Subcutaneous adipose tissue (tissue), 4 donors: ENCODE results near the gene KCNF1. TPM values are rescaled to one million over a fixed set of nuclear protein-coding genes. Genes with fewer than 3 reads are reported as not detected.

ENCODE experiments used
- CTCF ChIP-seq: fragments of 450-650 bp; IDR thresholded peaks from one replicate; pipeline ENCODE4 v1.5.1; 2016; ENCODE audit warnings: low read depth, mild to moderate bottlenecking, control low read depth, antibody characterized with exemption, moderate library complexity
- small RNA-seq: library from RNA; depleted of rRNA; stranded (forward); fragments of <200 nt; gene quantifications from one replicate; pipeline ENCODE3, GENCODE V24; 2016
- total RNA-seq, 4 donors: library from RNA; depleted of rRNA; stranded (reverse); fragments of >200 nt; gene quantifications; one replicate each; pipeline ENCODE4 v1.1.0, GENCODE V29; 2016

The KCNF1 gene
- total RNA-seq, 4 donors from 2014 or later, result not detected

GRCh38 chr2:10956006-10956790 lies 44.5 kb downstream of the KCNF1 start:
- no peak for TF ChIP-seq CTCF

GRCh38 chr2:10957391-10957790 lies 45.7 kb downstream of the KCNF1 start:
- TF ChIP-seq CTCF, result no peak

- TF ChIP-seq CTCF, result no peak
These were observed 49.1 kb downstream of the KCNF1 start for GRCh38 chr2:10960606-10961489.

- no peak for TF ChIP-seq CTCF
These were observed 49.7 kb downstream of the KCNF1 start for GRCh38 chr2:10961490-10961875.

- TF ChIP-seq CTCF, result no peak
These were observed 50.3 kb downstream of the KCNF1 start for GRCh38 chr2:10962004-10962403.

GRCh38 chr2:10963155-10963554 lies 51.4 kb downstream of the KCNF1 start:
- TF ChIP-seq CTCF, result no peak

Small RNA genes lying within 50 kb of the gene (small RNA-seq; reads per million reads assigned to genes)
- not detected for gene AC079587.1

Other genes with a start within 250 kb of the KCNF1 start
- gene NOL10, start 222.0 kb upstream of the KCNF1 start, total RNA-seq, result 10 to 100 TPM; 25.7 to 36.4 (median 32.5) TPM
- gene ATP6V1C2, start 190.3 kb upstream of the KCNF1 start, total RNA-seq, result 1 to 10 TPM in 3 of 4 donors, under 1 TPM in 1; 0.22 to 3.6 (median 2.6) TPM
- 100 to 1,000 TPM in 2 of 4 donors, 10 to 100 TPM in 2; 58.2 to 109 (median 99.3) TPM for gene PDIA6, start 99.1 kb upstream of the KCNF1 start, total RNA-seq
- 100 to 1,000 TPM in 2 of 4 donors, 10 to 100 TPM in 2; 55.2 to 114 (median 90.2) TPM for gene SLC66A3, start 243.5 kb downstream of the KCNF1 start, total RNA-seq